Measurements from ENCODE around the gene BRPF1.

The BRPF1 gene

GRCh38 chr3:9731206-9732079, at the start of gene BRPF1:
BRPF1 (plus strand) TSS chr3:9731735; CDS start chr3:9734141, 2,406 bp downstream.
- H3K79me2 ChIP-seq (ENCODE audit: low read length) = peaks cover 44% of the 10 kb centered on the region
- no peaks in the 10 kb centered on the region for H3F3A ChIP-seq (ENCODE audit: insufficient read depth, low read length)
- peak; percentile 98 for DNase-seq
- no peaks in the 10 kb centered on the region for H3K9me3 ChIP-seq (replicated peaks; ENCODE audit: insufficient read depth, low read length)
- no peaks in the 10 kb centered on the region for H3K27me3 ChIP-seq (replicated peaks; ENCODE audit: insufficient read depth, low read length)
- peak within 1 kb of the TSS; percentile 98 for H3K4me2 ChIP-seq (ENCODE audit: low read depth, low read length)
- peak within 1 kb of the TSS; percentile 79 for H3K27ac ChIP-seq (ENCODE audit: low read length)
- H3K9me2 ChIP-seq (replicated peaks; ENCODE audit: insufficient read depth, low read length) = no peaks in the 10 kb centered on the region
- H4K20me1 ChIP-seq (ENCODE audit: insufficient read depth, low read length) = no peaks in the 10 kb centered on the region
- peaks cover 7% of the 10 kb centered on the region; the same call in 1 of the 2 replicates for H3K36me3 ChIP-seq (replicated peaks; ENCODE audit: insufficient read depth, low read length)
- H3K4me3 ChIP-seq (ENCODE audit: low read length) = peak within 1 kb of the TSS; percentile 98
- peaks cover 10% of the 10 kb centered on the region for H3K4me1 ChIP-seq (ENCODE audit: low read length)
- no peak for TF ChIP-seq CTCF (IDR thresholded peaks at IDR 0.05; ENCODE audit: low read length)
- no peak for TF ChIP-seq EZH2 (optimal IDR thresholded peaks at IDR 0.05; ENCODE audit: low read depth, low read length)
- TF ChIP-seq EZH2phosphoT487 (IDR thresholded peaks at IDR 0.05; ENCODE audit: low read length) = no peak
- peak within 1 kb of the TSS; percentile 97 for H3K9ac ChIP-seq (ENCODE audit: low read length)
- H2AFZ ChIP-seq (ENCODE audit: low read length) = peak within 1 kb of the TSS; percentile 96

- H3K36me3 ChIP-seq (replicated peaks; ENCODE audit: insufficient read depth, low read length) = peaks cover 4% of the 10 kb centered on the region
- H3K27ac ChIP-seq (ENCODE audit: low read length) = no peak overlapping the region
Observed at GRCh38 chr3:9682096-9682495, 49.4 kb upstream of the BRPF1 start.

GRCh38 chr3:9683426-9683825, 48.1 kb upstream of the BRPF1 start:
- Histone ChIP-seq H3K9me2 (replicated peaks; ENCODE audit: insufficient read depth, low read length) (no peaks in the 10 kb centered on the region), H2AFZ (ENCODE audit: low read length) (no peak overlapping the region), H3K36me3 (replicated peaks; ENCODE audit: insufficient read depth, low read length) (no peaks in the 10 kb centered on the region; the same call in 1 of the 2 replicates), H3K4me2 (ENCODE audit: low read depth, low read length) (no peak overlapping the region), H4K20me1 (ENCODE audit: insufficient read depth, low read length) (no peaks in the 10 kb centered on the region), H3K79me2 (ENCODE audit: low read length) (no peaks in the 10 kb centered on the region), H3K4me3 (ENCODE audit: low read length) (no peak overlapping the region), H3K4me1 (ENCODE audit: low read length) (no peaks in the 10 kb centered on the region), H3F3A (ENCODE audit: insufficient read depth, low read length) (no peaks in the 10 kb centered on the region), H3K27me3 (replicated peaks; ENCODE audit: insufficient read depth, low read length) (no peaks in the 10 kb centered on the region), H3K9me3 (replicated peaks; ENCODE audit: insufficient read depth, low read length) (no peaks in the 10 kb centered on the region), H3K9ac (ENCODE audit: low read length) (no peak overlapping the region), H3K27ac (ENCODE audit: low read length) (no peak overlapping the region)
- TF ChIP-seq CTCF (IDR thresholded peaks at IDR 0.05; ENCODE audit: low read length) (no peak), EZH2 (optimal IDR thresholded peaks at IDR 0.05; ENCODE audit: low read depth, low read length) (no peak), EZH2phosphoT487 (IDR thresholded peaks at IDR 0.05; ENCODE audit: low read length) (no peak)
- DNase-seq = no peak

More at GRCh38 chr3:9682096-9682495, 49.4 kb upstream of the BRPF1 start:
- no peak overlapping the region for H3K4me2 ChIP-seq (ENCODE audit: low read depth, low read length)
- no peaks in the 10 kb centered on the region for H3K4me1 ChIP-seq (ENCODE audit: low read length)
- no peak overlapping the region for H3K9ac ChIP-seq (ENCODE audit: low read length)
- DNase-seq = no peak
- H3K9me2 ChIP-seq (replicated peaks; ENCODE audit: insufficient read depth, low read length) = no peaks in the 10 kb centered on the region
- no peaks in the 10 kb centered on the region for H3K27me3 ChIP-seq (replicated peaks; ENCODE audit: insufficient read depth, low read length)
- TF ChIP-seq EZH2phosphoT487 (IDR thresholded peaks at IDR 0.05; ENCODE audit: low read length) (no peak), EZH2 (optimal IDR thresholded peaks at IDR 0.05; ENCODE audit: low read depth, low read length) (no peak), CTCF (IDR thresholded peaks at IDR 0.05; ENCODE audit: low read length) (no peak)
- no peaks in the 10 kb centered on the region for H3K9me3 ChIP-seq (replicated peaks; ENCODE audit: insufficient read depth, low read length)
- H2AFZ ChIP-seq (ENCODE audit: low read length) = no peak overlapping the region
- H3F3A ChIP-seq (ENCODE audit: insufficient read depth, low read length) = no peaks in the 10 kb centered on the region
- no peak overlapping the region for H3K4me3 ChIP-seq (ENCODE audit: low read length)
- H3K79me2 ChIP-seq (ENCODE audit: low read length) = no peaks in the 10 kb centered on the region
- no peaks in the 10 kb centered on the region for H4K20me1 ChIP-seq (ENCODE audit: insufficient read depth, low read length)
